MM.1S (cell line): ENCODE results near the gene PCDH8.

ENCODE experiments used
- DNase-seq: peaks from one replicate; pipeline ENCODE4 v3.0.0-alpha.2; 2015
- H2AFZ ChIP-seq: fragments of 300-600 bp; sonication (generic); 2 replicates; pipeline ENCODE4 v1.6.0; 2016; ENCODE audit warnings: antibody characterized with exemption, low read length
- H3F3A ChIP-seq: fragments of 300-600 bp; sonication (generic); 2 replicates; pipeline ENCODE4 v1.6.1; 2016; ENCODE audit warnings: mild to moderate bottlenecking, antibody characterized with exemption, low read length, moderate library complexity, mixed read lengths; ENCODE audit not compliant: insufficient read depth
- H3K27ac ChIP-seq: fragments of 300-600 bp; sonication (generic); 2 replicates; pipeline ENCODE4 v1.5.1; 2016; ENCODE audit warnings: mild to moderate bottlenecking, low read length
- H3K27me3 ChIP-seq: fragments of 300-600 bp; sonication (generic); replicated peaks from 2 replicates; pipeline ENCODE4 v1.6.0; 2016; ENCODE audit warnings: low read length; ENCODE audit not compliant: insufficient read depth
- H3K36me3 ChIP-seq: fragments of 300-600 bp; sonication (generic); replicated peaks from 2 replicates; pipeline ENCODE4 v1.6.1; 2016; ENCODE audit warnings: mild to moderate bottlenecking, low read length, mixed read lengths; ENCODE audit not compliant: insufficient read depth
- H3K4me1 ChIP-seq: fragments of 300-600 bp; sonication (generic); 2 replicates; pipeline ENCODE4 v1.6.1; 2016; ENCODE audit warnings: low read length, mixed read lengths
- H3K4me2 ChIP-seq: fragments of 300-600 bp; sonication (generic); 2 replicates; pipeline ENCODE4 v1.6.0; 2016; ENCODE audit warnings: low read depth, low read length
- H3K4me3 ChIP-seq: fragments of 300-600 bp; sonication (generic); 2 replicates; pipeline ENCODE4 v1.5.1; 2016; ENCODE audit warnings: low read length, mixed read lengths
- H3K79me2 ChIP-seq: fragments of 300-600 bp; sonication (generic); 2 replicates; pipeline ENCODE4 v1.6.1; 2016; ENCODE audit warnings: mixed run types, low read length, mixed read lengths
- H3K9ac ChIP-seq: fragments of 300-600 bp; sonication (generic); 2 replicates; pipeline ENCODE4 v1.6.1; 2016; ENCODE audit warnings: low read length, mixed read lengths
- H3K9me2 ChIP-seq: fragments of 300-600 bp; sonication (generic); replicated peaks from 2 replicates; pipeline ENCODE4 v1.6.1; 2016; ENCODE audit warnings: mild to moderate bottlenecking, low read length, mixed read lengths; ENCODE audit not compliant: insufficient read depth
- H3K9me3 ChIP-seq: fragments of 300-600 bp; sonication (generic); replicated peaks from 2 replicates; pipeline ENCODE4 v1.6.1; 2016; ENCODE audit warnings: mild to moderate bottlenecking, low read length, mixed read lengths; ENCODE audit not compliant: insufficient read depth
- H4K20me1 ChIP-seq: fragments of 300-600 bp; sonication (generic); 2 replicates; pipeline ENCODE4 v1.6.1; 2016; ENCODE audit warnings: mild to moderate bottlenecking, low read length, moderate library complexity, mixed read lengths; ENCODE audit not compliant: insufficient read depth
- CTCF ChIP-seq: fragments of 300-600 bp; sonication (generic); IDR thresholded peaks from 2 replicates; pipeline ENCODE4 v1.5.1; 2016; ENCODE audit warnings: antibody characterized with exemption, low read length, mixed read lengths
- EZH2 ChIP-seq: fragments of 300-600 bp; sonication (generic); optimal IDR thresholded peaks from 2 replicates; pipeline ENCODE3; 2017; ENCODE audit warnings: low read depth, mild to moderate bottlenecking, antibody characterized with exemption, low read length, mixed read lengths
- EZH2phosphoT487 ChIP-seq: fragments of 300-600 bp; sonication (generic); IDR thresholded peaks from 2 replicates; pipeline ENCODE4 v1.6.1; 2018; ENCODE audit warnings: antibody characterized with exemption, low read length

The PCDH8 gene

GRCh38 chr13:52851137-52851962 lies 2.9 kb upstream of the PCDH8 start:
- DNase-seq = peak; percentile 83
- Histone ChIP-seq H3F3A (peaks cover 13% of the 10 kb centered on the region), H2AFZ (peak overlapping the region; percentile 53; the same call in 1 of the 2 replicates)

GRCh38 chr13:52850396-52851136 lies 2.1 kb upstream of the PCDH8 start:
- Histone ChIP-seq H2AFZ (peak overlapping the region; percentile 53; the same call in 1 of the 2 replicates), H3K27me3 (no peaks in the 10 kb centered on the region)

More at GRCh38 chr13:52851137-52851962, 2.9 kb upstream of the PCDH8 start:
- Histone ChIP-seq H3K9me3 (no peaks in the 10 kb centered on the region), H3K4me1 (peaks cover 8% of the 10 kb centered on the region), H3K27ac (peak overlapping the region; percentile 99), H3K4me3 (peak overlapping the region; percentile 71), H3K79me2 (no peaks in the 10 kb centered on the region), H3K9me2 (no peaks in the 10 kb centered on the region), H4K20me1 (no peaks in the 10 kb centered on the region), H3K4me2 (peak overlapping the region; percentile 72), H3K9ac (peak overlapping the region; percentile 92), H3K27me3 (no peaks in the 10 kb centered on the region), H3K36me3 (no peaks in the 10 kb centered on the region)
- no peak for TF ChIP-seq EZH2phosphoT487
- TF ChIP-seq EZH2 = no peak
- no peak for TF ChIP-seq CTCF

GRCh38 chr13:52850072-52850395 lies 1.6 kb upstream of the PCDH8 start:
- Histone ChIP-seq H2AFZ (no peak overlapping the region), H3K27ac (no peak overlapping the region), H3K4me3 (no peak overlapping the region; the same call in 1 of the 2 replicates), H3K4me2 (peak overlapping the region; percentile 72), H3K9ac (no peak overlapping the region), H3K4me1 (peaks cover 8% of the 10 kb centered on the region), H3F3A (peaks cover 13% of the 10 kb centered on the region), H3K9me2 (no peaks in the 10 kb centered on the region), H3K79me2 (no peaks in the 10 kb centered on the region), H3K27me3 (no peaks in the 10 kb centered on the region), H3K36me3 (no peaks in the 10 kb centered on the region), H4K20me1 (no peaks in the 10 kb centered on the region), H3K9me3 (no peaks in the 10 kb centered on the region)
- DNase-seq = no peak
- TF ChIP-seq EZH2phosphoT487 = no peak
- TF ChIP-seq EZH2 = no peak
- no peak for TF ChIP-seq CTCF

More at GRCh38 chr13:52850396-52851136, 2.1 kb upstream of the PCDH8 start:
- Histone ChIP-seq H3K9me3 (no peaks in the 10 kb centered on the region), H3K79me2 (no peaks in the 10 kb centered on the region), H3K9ac (peak overlapping the region; percentile 92), H3K36me3 (no peaks in the 10 kb centered on the region), H3K9me2 (no peaks in the 10 kb centered on the region), H3K27ac (peak overlapping the region; percentile 99), H3K4me1 (peaks cover 8% of the 10 kb centered on the region), H4K20me1 (no peaks in the 10 kb centered on the region), H3K4me3 (peak overlapping the region; percentile 71), H3F3A (peaks cover 13% of the 10 kb centered on the region), H3K4me2 (peak overlapping the region; percentile 72)
- TF ChIP-seq EZH2phosphoT487 = no peak
- peak; percentile 12 for TF ChIP-seq CTCF
- TF ChIP-seq EZH2 = no peak
- peak; percentile 74 for DNase-seq
